Ovary (tissue), 9 donors: Measurements from ENCODE around the gene EPDR1. TPM values are rescaled to one million over a fixed set of nuclear protein-coding genes. Genes with fewer than 3 reads are reported as not detected.

Experiments used
- DNase-seq, 5 donors: peaks; one replicate each; pipeline ENCODE4 v3.0.0-alpha.2; 2019 to 2020
- H3K27ac ChIP-seq, 2 donors: fragments of 200-600 bp; one replicate each; pipeline versions ENCODE4 v1.5.1 to v1.8.0; 2019 to 2022
- H3K27me3 ChIP-seq: fragments of 200-600 bp; one replicate; pipeline ENCODE4 v1.8.0; 2022
- H3K36me3 ChIP-seq: fragments of 200-600 bp; sonication (generic); one replicate; pipeline ENCODE4 v1.5.1; 2019
- H3K4me1 ChIP-seq: one replicate; pipeline ENCODE4 v1.8.1; 2013; ENCODE audit warnings: mild to moderate bottlenecking, moderate library complexity; ENCODE audit not compliant: insufficient read depth
- H3K4me3 ChIP-seq: fragments of 200-600 bp; sonication (generic); one replicate; pipeline ENCODE4 v1.5.1; 2017
- H3K9me3 ChIP-seq, 2 donors: fragments of 200-600 bp in 1 of 2; sonication (generic) in 1 of 2; one replicate each; pipeline versions ENCODE4 v1.5.1 to v1.8.1; 2013 to 2019; ENCODE audit warnings: mild to moderate bottlenecking in 1 of 2, moderate library complexity in 1 of 2
- CTCF ChIP-seq, 3 donors: fragments of 450-650 bp in 2 of 3; fragments of 200-600 bp in 1 of 3; IDR thresholded peaks; one replicate each; pipeline versions ENCODE4 v1.5.1 to v1.8.0; 2016 to 2022; ENCODE audit warnings: antibody characterized with exemption in 3 of 3, mild to moderate bottlenecking in 1 of 3
- EP300 ChIP-seq: sonication (generic); formaldehyde crosslinking; IDR thresholded peaks from one replicate; pipeline ENCODE4 v1.6.1; 2017; ENCODE audit warnings: antibody characterized with exemption
- POLR2A ChIP-seq: fragments of 450-650 bp; IDR thresholded peaks from one replicate; pipeline ENCODE4 v1.6.1; 2017; ENCODE audit warnings: antibody characterized with exemption, mild to moderate bottlenecking, moderate library complexity
- WGBS, 3 donors: extraction: QIAGEN DNeasy Blood & Tissue Kit in 1 of 3; methylation state at CpG; one replicate each; pipeline versions ENCODE4 v1.1.5 to v1.1.7; 2013 to 2017; 5-methylcytosine and 5-hydroxymethylcytosine counted together
- intact Hi-C, 4 donors: fragments of 100-400 bp; cut with DNase I; formaldehyde crosslinking; loops; one replicate each; pipeline versions ENCODE4 v1.11.0 to v1.15.1; 2022 to 2023
- polyA plus RNA-seq, 2 donors: library from polyadenylated mRNA; stranded (reverse); fragments of 200-250 nt in 1 of 2; fragments of 350-450 nt in 1 of 2; fragmentation: Illumina TruSeq in 1 of 2; extraction: RNeasy Lipid Tissue Mini Kit (QIAGEN cat#74804) in 1 of 2; gene quantifications; one replicate each; pipeline ENCODE4 v1.2.3, GENCODE V29; 2013 to 2014
- total RNA-seq, 7 donors: library from RNA; depleted of rRNA in 2 of 7; stranded (reverse); fragments of >200 nt in 2 of 7; fragmentation: NEBNext Ultra II Directional in 3 of 7; extraction: Animal tissue kit (Norgen Biotek cat#: 25700) in 3 of 7; gene quantifications; one replicate each; pipeline versions ENCODE4 v1.1.0 to v1.2.4, GENCODE V29; 2016 to 2023
- donor health status: DM: no; HTN: no; CAD: no; lungs with moderate emphysema.
- donor health status: DM: no; HTN: no; CAD: no.
- donor health status: Bipolar disorder and iron deficiency.
- donor health status: DM: yes; HTN: yes; CAD: no.
- donor health status: DM: no; HTN: no; CAD: no.
- donor health status: DM: yes; HTN: yes; CAD: no.

Gene EPDR1
- total and polyA plus RNA-seq, 9 donors, result 20.6 to 73.7 (median 35.7) TPM

GRCh38 chr7:37918526-37918925, 1.9 kb upstream of the EPDR1 start:
- TF ChIP-seq POLR2A (no peak), CTCF (IDR thresholded peaks at IDR 0.05) (no peak), EP300 (no peak)
- intact Hi-C loops, result loop anchor here in 3 of 4 donors (5.0 to 10.0 kb wide), 4 partner anchors 176 to 714 kb away; no protein-coding TSS in a partner anchor
- Histone ChIP-seq H3K27ac (peak overlapping the region in 1 of 2 donors; percentile 96), H3K36me3 (no peaks in the 10 kb centered on the region), H3K4me3 (no peak overlapping the region), H3K9me3 (no peaks in the 10 kb centered on the region), H3K27me3 (no peaks in the 10 kb centered on the region), H3K4me1 (peaks cover 14% of the 10 kb centered on the region)
- no peak for DNase-seq
- WGBS, 3 donors, result 67 to 77% (median 76%) methylated on average over 4 of the region's 4 CpGs

- peak; percentile 55 to 75 (median 71) for DNase-seq
- Histone ChIP-seq H3K27ac (peak overlapping the region; percentile 82 to 90), H3K27me3 (no peaks in the 10 kb centered on the region), H3K4me1 (peaks cover 16% of the 10 kb centered on the region), H3K4me3 (peak overlapping the region; percentile 79), H3K9me3 (no peaks in the 10 kb centered on the region), H3K36me3 (no peaks in the 10 kb centered on the region)
- intact Hi-C loops, result no loop called here
- TF ChIP-seq CTCF (IDR thresholded peaks at IDR 0.05) (peak in 1 of 3 donors; percentile 9), POLR2A (no peak)
- WGBS, 3 donors, result 1% methylated on average over 46 to 63 of the region's 63 CpGs
Measured at GRCh38 chr7:37920849-37921805, 687 bp downstream of the EPDR1 start.

- Histone ChIP-seq H3K9me3 (no peaks in the 10 kb centered on the region), H3K4me1 (peaks cover 17% of the 10 kb centered on the region), H3K27me3 (no peaks in the 10 kb centered on the region), H3K27ac (peak overlapping the region in 1 of 2 donors; percentile 90), H3K36me3 (no peaks in the 10 kb centered on the region), H3K4me3 (peak overlapping the region; percentile 79)
- no peak for TF ChIP-seq EP300
- no peak for TF ChIP-seq POLR2A
- TF ChIP-seq CTCF (IDR thresholded peaks at IDR 0.05), result no peak
- intact Hi-C loops, result no loop called here
- 34 to 59% (median 37%) methylated on average over 4 of the region's 4 CpGs for whole genome bisulfite sequencing, 3 donors
- DNase-seq, result no peak
Measured at GRCh38 chr7:37921876-37922275, 1.4 kb downstream of the EPDR1 start.

- intact Hi-C loops, result no loop called here
- Histone ChIP-seq H3K27ac (peak overlapping the region in 1 of 2 donors; percentile 50), H3K4me1 (peaks cover 24% of the 10 kb centered on the region), H3K9me3 (no peaks in the 10 kb centered on the region), H3K27me3 (no peaks in the 10 kb centered on the region), H3K36me3 (no peaks in the 10 kb centered on the region), H3K4me3 (no peak overlapping the region)
- TF ChIP-seq CTCF (IDR thresholded peaks at IDR 0.05), result no peak
- no peak for TF ChIP-seq POLR2A
- no peak for TF ChIP-seq EP300
- DNase-seq, result no peak
- 82 to 91% (median 85%) methylated on average over 1 of the region's 1 CpG for WGBS, 3 donors
Measured at GRCh38 chr7:37923996-37924395, 3.6 kb downstream of the EPDR1 start.
